Sigmoid colon (tissue), 4 donors: ENCODE results near the gene VAMP1.

Experiments used
- CTCF ChIP-seq, 4 experiments: fragments of 450-650 bp in 3 of 4; fragments of 200-600 bp in 1 of 4; IDR thresholded peaks; one replicate each; pipeline ENCODE4 v1.5.1; 2016 to 2019; ENCODE audit warnings: antibody characterized with exemption in 4 of 4, mild to moderate bottlenecking in 3 of 4, moderate library complexity in 2 of 4
- POLR2A ChIP-seq, 2 donors: fragments of 450-650 bp; IDR thresholded peaks; one replicate each; pipeline ENCODE4 v1.6.1; 2016; ENCODE audit warnings: antibody characterized with exemption in 2 of 2, mild to moderate bottlenecking in 2 of 2, moderate library complexity in 2 of 2
- POLR2AphosphoS5 ChIP-seq, 4 donors: sonication (generic); formaldehyde crosslinking; IDR thresholded peaks; one replicate each; pipeline ENCODE4 v1.6.1; 2017; ENCODE audit warnings: antibody characterized with exemption in 4 of 4

GRCh38 chr12:6435961-6436715 lies 34.3 kb downstream of the VAMP1 start:
- TF ChIP-seq CTCF (IDR thresholded peaks at IDR 0.05) (no peak), POLR2A (IDR thresholded peaks at IDR 0.05) (no peak), POLR2AphosphoS5 (IDR thresholded peaks at IDR 0.05) (no peak)
